ENCODE measurements around the gene STK10.

The STK10 gene

DNA sequence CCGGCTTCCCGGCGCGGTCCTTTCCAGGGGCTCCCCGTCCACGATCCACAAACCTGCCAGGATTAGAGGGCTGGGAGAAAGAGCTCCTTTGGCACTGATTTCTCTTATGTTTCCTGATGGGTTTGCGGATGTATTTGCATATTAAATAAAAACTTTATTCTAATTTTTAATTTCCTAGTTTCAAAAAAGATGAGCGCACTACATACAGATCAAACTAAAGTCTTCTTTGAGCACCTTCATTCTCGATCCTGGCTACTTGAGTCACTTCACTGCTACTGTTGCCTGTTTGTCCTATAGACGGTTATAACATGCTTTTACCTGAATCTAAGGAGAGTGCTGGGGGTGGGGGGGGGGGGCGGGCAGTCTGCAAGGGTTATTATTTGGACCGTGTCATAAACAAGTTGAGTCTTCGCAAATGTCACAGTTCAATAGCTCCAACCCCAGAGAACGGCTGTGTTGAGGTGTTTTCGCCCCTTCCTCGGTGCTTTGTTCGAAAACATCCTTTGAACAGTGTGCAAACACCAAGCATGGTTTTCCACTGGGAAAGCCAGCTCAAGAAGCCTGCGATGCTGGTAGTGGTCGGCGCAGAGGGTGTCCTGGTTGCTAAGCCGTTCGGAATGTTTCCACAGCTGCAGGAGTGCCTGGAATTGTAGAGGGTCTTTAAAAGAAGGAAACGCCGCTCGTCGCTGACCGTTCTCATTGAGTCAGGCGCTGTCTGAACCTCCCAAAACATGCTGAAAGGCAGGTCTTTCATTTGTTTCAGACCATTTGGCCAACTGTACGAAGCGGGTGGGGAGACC is 1.1 kb upstream of the STK10 start:
- no peak for TF ChIP-seq CTCF (IDR thresholded peaks at IDR 0.05; ENCODE audit: low read length)
- TF ChIP-seq EZH2 (IDR thresholded peaks at IDR 0.05; ENCODE audit: borderline replicate concordance, low read length), result no peak
- Histone ChIP-seq H3K9ac (ENCODE audit: low read length) (peak overlapping the region; percentile 71; the same call in 1 of the 2 replicates), H3K27ac (ENCODE audit: low read depth, low read length, poor library complexity, severe bottlenecking) (peak overlapping the region; percentile 41), H3K4me3 (ENCODE audit: low read depth, low read length, poor library complexity, severe bottlenecking) (peak overlapping the region; percentile 76), H3K9me3 (ENCODE audit: low read length) (no peaks in the 10 kb centered on the region), H3K27me3 (ENCODE audit: insufficient read depth, low read length) (no peaks in the 10 kb centered on the region), H3F3A (ENCODE audit: insufficient read depth, low read length) (no peaks in the 10 kb centered on the region), H4K20me1 (ENCODE audit: insufficient read depth, low read length) (no peaks in the 10 kb centered on the region), H2AFZ (ENCODE audit: low read length) (no peak overlapping the region), H3K4me1 (ENCODE audit: insufficient read depth, low read length, severe bottlenecking) (peaks cover 49% of the 10 kb centered on the region), H3K36me3 (ENCODE audit: insufficient read depth, low read length) (peaks cover 4% of the 10 kb centered on the region; the same call in 1 of the 2 replicates), H3K9me2 (ENCODE audit: low read depth, low read length) (no peaks in the 10 kb centered on the region), H3K4me2 (ENCODE audit: low read length) (peak overlapping the region; percentile 94), H3K79me2 (ENCODE audit: insufficient read depth, low read length) (peaks cover 24% of the 10 kb centered on the region)

DNA sequence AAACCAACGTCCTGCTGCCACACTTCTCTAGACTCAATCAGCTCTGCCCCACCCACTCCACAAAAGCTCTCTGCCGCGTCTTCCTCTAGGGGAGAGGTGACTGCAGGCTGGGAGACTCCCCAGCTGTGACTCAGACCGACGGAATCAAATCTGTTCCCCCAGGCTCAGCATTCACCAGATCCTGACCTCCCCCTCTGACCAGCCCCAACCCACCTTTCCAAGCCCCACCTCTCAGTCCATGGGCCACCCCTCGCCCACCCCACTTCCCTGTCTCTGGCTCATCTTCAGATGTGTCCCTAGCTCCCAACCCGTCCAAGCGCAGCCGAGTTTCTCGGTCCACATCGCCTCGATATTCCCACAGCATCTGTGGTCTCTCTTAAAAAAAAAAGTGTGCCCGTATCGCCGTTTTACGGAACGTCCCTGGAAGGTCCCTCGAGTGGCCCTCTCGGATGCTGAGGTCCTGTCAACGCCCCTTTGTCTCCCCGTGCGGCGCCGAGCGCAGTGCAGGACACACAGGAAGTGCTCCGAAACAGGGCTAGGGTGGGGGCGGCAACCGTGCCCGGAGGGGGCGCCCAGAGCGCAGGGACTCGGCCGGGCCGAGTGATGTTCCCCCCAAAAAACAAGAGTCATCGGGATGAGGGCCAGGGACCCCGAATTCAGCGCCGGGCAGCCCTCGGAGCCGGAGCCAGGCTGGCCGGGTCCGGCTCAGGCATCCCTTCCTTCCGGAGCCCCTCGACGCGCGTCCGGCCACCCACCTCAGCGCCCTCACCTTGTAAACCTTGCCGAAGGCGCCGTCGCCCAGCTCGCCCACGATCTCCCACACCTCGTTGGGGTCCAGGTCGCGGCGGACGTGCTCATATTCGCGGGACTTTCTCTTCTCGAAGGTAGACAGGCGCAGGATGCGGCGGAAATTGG is 649 bp downstream of the STK10 start:
- no peak for TF ChIP-seq EZH2 (IDR thresholded peaks at IDR 0.05; ENCODE audit: borderline replicate concordance, low read length)
- peak; percentile 12; the same call in 1 of the 2 replicates for TF ChIP-seq CTCF (IDR thresholded peaks at IDR 0.05; ENCODE audit: low read length)
- Histone ChIP-seq H3K36me3 (ENCODE audit: insufficient read depth, low read length) (peaks cover 14% of the 10 kb centered on the region; the same call in 1 of the 2 replicates), H3K4me1 (ENCODE audit: insufficient read depth, low read length, severe bottlenecking) (peaks cover 42% of the 10 kb centered on the region), H3K9me2 (ENCODE audit: low read depth, low read length) (no peaks in the 10 kb centered on the region), H3K4me2 (ENCODE audit: low read length) (peak overlapping the region; percentile 94), H4K20me1 (ENCODE audit: insufficient read depth, low read length) (no peaks in the 10 kb centered on the region), H3K9ac (ENCODE audit: low read length) (peak overlapping the region; percentile 71), H2AFZ (ENCODE audit: low read length) (no peak overlapping the region), H3K79me2 (ENCODE audit: insufficient read depth, low read length) (peaks cover 34% of the 10 kb centered on the region), H3K4me3 (ENCODE audit: low read depth, low read length, poor library complexity, severe bottlenecking) (peak overlapping the region; percentile 76), H3K9me3 (ENCODE audit: low read length) (no peaks in the 10 kb centered on the region), H3K27me3 (ENCODE audit: insufficient read depth, low read length) (no peaks in the 10 kb centered on the region), H3F3A (ENCODE audit: insufficient read depth, low read length) (no peaks in the 10 kb centered on the region), H3K27ac (ENCODE audit: low read depth, low read length, poor library complexity, severe bottlenecking) (peak overlapping the region; percentile 78)

GRCh38 chr5:172186114-172186695 is 1.8 kb downstream of the STK10 start:
- no peaks in the 10 kb centered on the region for H4K20me1 ChIP-seq (ENCODE audit: insufficient read depth, low read length)
- no peaks in the 10 kb centered on the region for H3F3A ChIP-seq (ENCODE audit: insufficient read depth, low read length)
- H3K4me2 ChIP-seq (ENCODE audit: low read length), result peak overlapping the region; percentile 94
- H3K36me3 ChIP-seq (ENCODE audit: insufficient read depth, low read length), result peaks cover 14% of the 10 kb centered on the region; the same call in 1 of the 2 replicates
- no peaks in the 10 kb centered on the region for H3K9me2 ChIP-seq (ENCODE audit: low read depth, low read length)
- no peak overlapping the region for H2AFZ ChIP-seq (ENCODE audit: low read length)
- no peaks in the 10 kb centered on the region for H3K9me3 ChIP-seq (ENCODE audit: low read length)
- no peaks in the 10 kb centered on the region for H3K27me3 ChIP-seq (ENCODE audit: insufficient read depth, low read length)
- H3K9ac ChIP-seq (ENCODE audit: low read length), result peak overlapping the region; percentile 71
- no peak for TF ChIP-seq EZH2 (IDR thresholded peaks at IDR 0.05; ENCODE audit: borderline replicate concordance, low read length)
- TF ChIP-seq CTCF (IDR thresholded peaks at IDR 0.05; ENCODE audit: low read length), result no peak
- peaks cover 34% of the 10 kb centered on the region for H3K79me2 ChIP-seq (ENCODE audit: insufficient read depth, low read length)
- peak overlapping the region; percentile 78 for H3K27ac ChIP-seq (ENCODE audit: low read depth, low read length, poor library complexity, severe bottlenecking)
- H3K4me3 ChIP-seq (ENCODE audit: low read depth, low read length, poor library complexity, severe bottlenecking), result peak overlapping the region; percentile 76
- peaks cover 42% of the 10 kb centered on the region for H3K4me1 ChIP-seq (ENCODE audit: insufficient read depth, low read length, severe bottlenecking)
